Occipital lobe (tissue), 2 donors: Measurements from ENCODE around the gene SRGAP1. TPM values are rescaled to one million over a fixed set of nuclear protein-coding genes. Genes with fewer than 3 reads are reported as not detected.
"Not testable (repeated sequence)": the region's sequence is repeated elsewhere in the genome, so short reads cannot be mapped to it uniquely, and the experiment has no call there.

Source experiments
- DNase-seq: peaks from one replicate; lab custom pipeline; 2025; lab: John Stamatoyannopoulos, UW
- total RNA-seq: library from RNA; depleted of rRNA; stranded (reverse); fragments of >200 nt; gene quantifications from one replicate; pipeline ENCODE4 v1.2.3, GENCODE V29; 2014

SRGAP1 gene
- total RNA-seq, 1 donor from 2014 or later, result 40.7 TPM

DNA sequence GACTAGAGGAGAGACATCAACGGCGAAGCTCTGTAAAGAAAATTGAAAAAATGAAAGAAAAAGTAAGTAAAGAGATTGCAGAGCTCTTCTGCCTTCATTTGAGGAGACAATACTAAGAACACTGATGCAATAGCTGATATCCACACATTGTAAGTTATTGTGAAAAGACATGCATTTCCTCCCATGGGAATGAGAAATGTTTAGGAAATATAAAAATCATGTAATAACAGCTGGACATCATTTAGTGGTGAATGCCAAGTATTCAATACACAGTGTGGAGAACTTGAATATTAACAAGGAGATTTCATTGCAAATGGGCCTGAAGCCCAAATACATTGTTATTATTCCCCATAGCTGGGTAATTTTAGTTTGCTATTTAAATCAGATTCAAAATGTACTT lies 198.4 kb downstream of the SRGAP1 start:
- DNase-seq, result no peak

DNA sequence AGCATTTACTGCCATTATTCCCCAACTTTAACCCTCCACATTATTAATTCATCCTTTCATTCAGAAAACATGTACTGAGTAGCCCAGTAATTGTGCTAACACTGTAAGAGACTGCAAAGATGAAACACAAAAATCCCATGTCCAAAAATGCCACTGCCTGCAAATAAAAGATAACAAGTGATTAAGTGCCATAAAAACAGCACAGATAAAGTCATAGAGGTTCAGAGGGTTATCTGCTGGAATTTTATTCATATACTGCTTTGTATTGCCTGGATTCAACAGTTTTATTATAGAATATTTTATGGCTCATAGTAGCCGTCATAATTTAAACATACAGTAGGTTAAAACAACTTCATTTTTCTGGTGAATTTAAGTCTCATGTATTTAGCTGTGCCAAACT lies 199.7 kb downstream of the SRGAP1 start:
- DNase-seq, result no peak

DNA sequence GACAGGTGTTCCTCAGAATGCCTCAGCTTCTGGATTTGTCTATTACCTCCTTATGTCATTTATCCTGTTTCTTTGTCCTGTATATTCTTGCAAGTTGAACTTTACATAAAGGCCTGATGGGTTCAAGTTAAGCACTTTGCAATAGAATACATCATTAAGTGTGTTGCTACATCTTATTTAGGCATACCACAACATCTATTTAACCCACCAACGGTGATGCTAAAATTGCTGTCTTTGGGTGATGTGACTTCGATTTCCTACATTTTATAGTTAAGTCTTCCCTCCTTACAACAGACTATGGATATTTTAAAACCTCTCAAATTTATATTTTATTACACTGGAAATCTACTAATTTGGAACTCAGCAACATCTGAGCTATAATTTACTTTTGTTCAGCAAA lies 206.6 kb downstream of the SRGAP1 start:
- DNase-seq, result no peak

DNA sequence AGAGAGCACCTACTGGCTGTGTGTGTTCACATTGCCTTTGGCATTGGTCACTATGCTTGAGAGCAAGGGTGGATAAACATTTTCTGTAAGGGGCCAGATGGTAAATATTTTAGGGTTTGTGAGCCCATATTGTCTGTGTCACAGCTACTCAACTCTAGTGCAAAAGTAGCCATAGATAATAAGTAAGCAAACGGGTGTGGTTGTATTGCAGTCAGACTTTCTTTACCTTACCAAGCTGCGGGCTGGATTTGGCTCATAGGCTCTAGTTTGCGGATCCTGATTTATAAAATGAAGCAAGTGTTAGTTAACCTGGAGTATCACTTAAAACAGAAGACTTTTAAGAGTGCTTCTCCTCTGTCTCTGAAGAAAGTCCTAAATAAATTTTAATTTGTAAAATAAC lies 208.6 kb downstream of the SRGAP1 start:
- DNase-seq, result no peak

DNA sequence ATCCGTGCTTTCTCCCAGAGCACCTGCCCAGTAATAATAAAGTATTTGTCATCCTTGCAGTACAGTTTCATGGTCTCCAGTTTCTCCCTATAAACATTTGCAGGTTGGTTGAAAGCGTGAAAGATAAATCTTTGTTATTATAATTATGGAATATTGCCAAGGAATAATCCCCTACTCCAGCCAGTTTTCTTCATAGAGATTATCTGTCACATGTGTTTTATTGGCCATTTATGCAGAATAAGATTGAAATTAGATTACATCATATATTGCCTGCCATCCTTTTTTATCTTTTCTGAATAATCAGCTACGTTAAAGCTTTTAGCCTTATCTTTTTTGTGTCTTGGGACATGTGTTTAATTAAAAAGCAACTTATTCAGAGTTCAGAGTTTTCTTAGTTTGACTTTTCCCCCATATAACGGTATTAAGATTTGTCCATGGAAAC lies 209.6 kb downstream of the SRGAP1 start:
- no peak for DNase-seq

DNA sequence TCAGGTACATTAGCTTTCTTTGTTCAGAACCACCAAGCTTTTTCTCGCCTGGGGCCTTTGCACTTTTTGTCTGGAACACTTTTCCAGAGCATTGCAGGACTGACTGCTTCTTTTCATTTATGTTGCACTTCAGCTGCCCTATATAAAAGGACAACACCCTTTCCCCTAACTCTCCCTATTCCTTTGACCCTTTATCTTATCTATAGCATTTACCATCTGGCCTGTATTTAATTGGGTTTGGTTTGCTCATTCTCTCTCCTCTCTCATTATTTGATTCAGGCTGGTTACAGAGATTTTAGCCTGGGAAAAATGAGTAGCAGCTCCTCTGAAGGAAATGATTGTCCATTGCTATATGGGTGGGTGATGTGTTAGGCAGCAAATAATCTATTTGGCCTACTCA lies 212.2 kb downstream of the SRGAP1 start:
- DNase-seq, result no peak

DNA sequence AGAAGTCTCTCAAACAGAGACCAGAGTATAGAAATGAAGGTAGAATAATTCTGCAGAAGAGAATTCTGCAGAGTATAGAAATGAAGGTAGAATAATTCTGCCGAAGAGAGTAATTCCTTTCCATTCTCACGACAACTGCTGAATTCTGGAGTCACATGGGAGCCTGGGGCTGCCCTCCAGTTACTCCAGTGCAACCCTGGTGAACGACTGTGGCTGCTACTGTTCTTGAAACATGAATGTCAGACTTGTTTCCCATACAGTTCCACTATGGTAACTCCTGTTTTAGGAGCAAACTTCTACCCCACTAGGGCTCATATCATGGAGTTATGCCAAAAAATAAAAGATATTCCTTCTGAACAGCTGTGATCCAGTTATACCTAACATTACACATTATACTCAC lies 213.2 kb downstream of the SRGAP1 start:
- DNase-seq, result no peak

DNA sequence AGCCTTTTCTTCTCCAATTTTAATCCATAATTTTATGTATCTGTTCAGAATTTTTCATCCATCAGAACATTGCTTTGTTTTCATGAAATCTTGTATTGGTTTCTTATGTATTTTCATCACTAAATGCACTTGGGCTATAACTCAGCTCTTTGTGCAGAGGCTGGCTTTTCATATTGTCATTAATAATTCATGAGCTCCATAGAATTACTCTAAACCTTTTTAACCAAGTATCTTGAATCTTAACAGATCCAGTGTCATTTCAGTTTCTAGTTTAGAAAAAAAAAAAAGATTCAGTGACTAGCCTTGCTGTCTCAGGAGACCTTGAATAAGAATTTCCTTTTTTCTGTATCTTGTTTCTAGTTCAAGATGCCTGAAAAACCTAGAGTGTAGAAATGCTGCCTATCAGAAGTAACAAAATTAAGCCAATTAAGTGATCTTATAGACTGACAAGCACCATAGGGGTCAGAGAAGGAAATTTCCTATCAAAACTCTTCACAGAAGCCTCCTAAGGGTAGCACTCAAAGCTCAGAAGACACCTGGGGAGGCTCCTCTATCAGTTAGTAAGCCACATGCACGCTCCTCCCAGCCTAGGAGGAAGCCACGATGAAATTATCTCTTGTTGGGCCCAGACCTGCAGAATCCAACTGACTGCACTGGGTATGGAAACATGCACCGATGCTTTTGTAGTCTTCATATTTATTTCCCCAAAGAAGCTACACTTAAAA lies 214.2 kb downstream of the SRGAP1 start:
- DNase-seq, result no peak

DNA sequence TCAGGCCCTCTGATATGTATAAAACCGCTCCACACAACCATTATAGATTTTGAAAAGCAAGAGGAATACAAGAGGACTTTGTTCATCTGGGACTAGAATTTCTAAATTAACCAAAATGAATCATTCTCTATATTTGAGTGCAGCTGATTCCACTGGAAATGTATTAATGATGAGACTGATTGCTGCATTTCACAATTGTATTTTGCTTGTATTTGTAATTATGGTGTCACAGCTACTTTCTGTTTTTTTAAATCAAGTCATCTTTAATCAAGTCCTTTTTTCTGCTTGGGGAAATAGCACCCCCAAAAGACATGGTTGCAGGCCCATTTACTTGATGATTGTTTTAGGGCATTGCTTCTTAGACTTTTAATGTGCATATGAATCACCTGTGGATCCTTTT lies 215.2 kb downstream of the SRGAP1 start:
- no peak for DNase-seq

DNA sequence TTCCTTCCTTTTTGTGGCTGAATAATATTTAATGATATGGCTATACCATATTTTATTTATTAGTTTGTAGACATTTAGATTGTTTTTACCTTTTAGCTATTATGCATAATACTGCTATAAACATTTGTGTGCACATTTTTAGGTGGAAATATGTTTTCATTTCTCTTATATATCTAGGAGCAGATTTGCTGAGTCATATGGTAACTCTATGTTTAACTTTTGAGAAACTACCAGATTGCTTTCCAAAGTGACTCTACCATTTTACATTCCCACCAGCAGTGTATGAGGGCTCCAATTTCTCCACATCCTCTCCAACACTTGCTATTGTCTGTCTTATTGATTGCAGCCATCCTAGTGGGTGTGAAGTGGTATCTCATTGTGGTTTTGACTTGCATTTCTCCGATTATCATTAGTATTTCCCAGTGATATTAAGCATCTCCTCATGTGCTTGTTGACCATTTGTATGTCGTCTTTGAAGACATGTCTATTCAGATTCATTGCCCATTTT lies 217.4 kb downstream of the SRGAP1 start:
- no peak for DNase-seq

DNA sequence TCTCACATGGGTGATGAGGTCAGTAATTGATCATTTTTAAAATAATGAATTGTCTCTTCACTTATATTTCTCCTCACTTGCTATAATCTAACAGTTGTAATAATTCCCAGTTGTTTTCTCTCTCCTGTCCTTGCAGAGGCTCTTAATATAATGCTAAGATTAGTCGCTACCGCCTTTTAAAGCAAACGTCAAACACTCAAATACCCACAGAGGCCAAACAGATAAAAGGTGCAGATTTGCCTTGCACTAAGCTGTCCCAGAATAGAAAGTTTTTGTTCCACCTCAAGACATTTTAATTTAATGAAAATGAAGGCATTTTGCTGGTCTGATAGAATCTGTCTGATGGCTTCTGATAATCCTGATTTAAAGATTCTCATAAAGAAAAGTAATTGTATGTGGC lies 218.6 kb downstream of the SRGAP1 start:
- DNase-seq, result no peak

DNA sequence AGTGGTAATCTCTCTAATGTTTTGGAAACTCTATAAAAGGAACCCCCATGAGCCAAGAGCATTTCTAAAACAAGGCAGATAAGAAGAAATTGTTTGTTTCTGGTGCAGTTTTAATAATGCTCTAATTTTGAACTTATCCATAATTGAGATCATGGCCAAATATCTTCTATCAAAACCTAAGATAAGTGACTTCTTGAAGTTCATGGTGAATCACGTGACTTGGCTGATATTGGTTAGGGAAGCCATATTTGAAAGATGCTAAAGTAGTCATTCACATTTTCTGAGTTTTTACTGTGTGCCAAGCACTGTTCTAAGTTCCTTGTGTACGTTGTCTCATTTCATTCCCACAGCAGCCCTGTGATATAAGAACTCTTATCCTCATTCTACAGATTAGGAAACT lies 219.7 kb downstream of the SRGAP1 start:
- DNase-seq, result no peak

DNA sequence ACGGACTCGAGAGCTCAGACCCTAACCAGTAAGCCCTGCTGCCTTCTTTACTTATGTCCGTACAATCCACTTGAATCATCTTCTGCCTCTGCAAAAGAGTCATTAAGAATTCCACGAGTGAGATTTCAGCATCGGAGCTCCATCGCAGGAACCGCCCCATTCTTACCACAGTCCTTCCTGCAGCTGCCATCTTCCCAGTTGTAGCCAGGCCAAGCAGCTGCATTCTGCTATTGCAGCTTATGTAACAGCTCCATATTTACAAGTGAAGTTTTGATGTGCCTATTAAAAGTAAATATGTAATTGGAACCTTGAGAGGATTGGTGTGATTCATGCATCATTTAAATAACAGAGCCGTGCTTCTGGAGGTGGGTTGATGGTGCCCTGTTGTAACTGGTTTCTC lies 220.2 kb downstream of the SRGAP1 start:
- DNase-seq, result no peak

DNA sequence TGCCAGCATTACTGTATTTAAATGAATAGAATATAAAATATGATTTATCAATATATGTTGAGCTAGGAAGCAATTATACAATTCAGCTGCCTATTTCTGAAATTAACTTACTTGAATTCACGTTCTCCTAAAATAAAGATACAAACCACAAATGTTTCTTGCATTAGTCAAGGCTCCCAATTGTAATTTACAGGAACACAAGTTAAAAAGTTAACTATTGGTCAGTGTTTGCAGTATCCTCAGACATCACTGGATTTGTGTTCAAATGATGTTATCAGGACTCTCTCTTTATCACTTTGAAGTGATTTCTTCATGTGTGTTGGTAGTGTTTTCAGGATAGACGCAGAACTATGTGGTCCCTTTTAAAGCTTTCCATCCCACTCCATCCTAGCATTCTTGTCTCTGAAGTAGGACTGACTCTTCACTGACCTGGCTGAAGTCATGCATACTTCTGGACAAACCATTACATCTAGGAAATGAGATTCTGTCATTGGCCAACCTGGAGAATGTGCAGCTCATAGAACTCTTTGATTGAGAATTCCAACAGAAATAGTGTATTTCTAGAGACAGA lies 221.5 kb downstream of the SRGAP1 start:
- DNase-seq, result no peak

DNA sequence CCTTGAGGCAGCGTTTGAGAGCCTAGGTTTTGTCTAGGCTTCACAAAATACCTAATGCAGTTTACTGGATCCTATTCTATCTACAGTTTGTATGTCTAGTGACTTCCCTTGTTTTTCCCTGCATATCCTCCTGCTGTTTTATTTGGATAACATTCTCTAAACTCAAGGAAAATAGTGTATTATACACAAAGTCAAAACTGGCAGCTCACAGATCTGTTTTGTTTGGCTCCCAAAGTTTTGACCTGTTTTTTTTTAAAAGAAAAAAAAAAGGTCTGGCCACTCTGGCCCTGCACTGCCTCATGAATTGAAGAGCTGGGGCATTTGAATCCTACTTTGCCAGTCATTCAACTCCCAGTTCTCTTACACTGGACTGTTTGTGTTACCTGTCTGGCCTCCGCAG lies 222.3 kb downstream of the SRGAP1 start:
- no peak for DNase-seq

DNA sequence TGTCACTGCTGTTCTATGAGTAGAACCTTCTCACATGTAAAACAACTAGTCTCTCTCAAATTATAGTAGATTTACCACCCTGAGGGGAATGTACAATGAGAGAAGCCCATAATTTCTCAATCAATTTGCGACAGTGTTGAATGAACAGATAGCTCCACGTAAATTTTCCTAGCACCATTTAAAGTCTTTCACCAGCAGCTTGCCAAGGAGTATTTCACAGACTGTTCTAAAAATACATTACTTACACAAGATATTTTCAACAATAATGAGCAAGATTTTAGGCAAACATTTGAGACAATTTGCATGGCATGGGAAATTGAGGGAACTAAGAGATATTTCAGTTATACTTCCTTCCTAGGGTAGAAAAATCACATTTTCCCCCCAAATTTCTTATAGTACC lies 226.0 kb downstream of the SRGAP1 start:
- DNase-seq, result no peak

DNA sequence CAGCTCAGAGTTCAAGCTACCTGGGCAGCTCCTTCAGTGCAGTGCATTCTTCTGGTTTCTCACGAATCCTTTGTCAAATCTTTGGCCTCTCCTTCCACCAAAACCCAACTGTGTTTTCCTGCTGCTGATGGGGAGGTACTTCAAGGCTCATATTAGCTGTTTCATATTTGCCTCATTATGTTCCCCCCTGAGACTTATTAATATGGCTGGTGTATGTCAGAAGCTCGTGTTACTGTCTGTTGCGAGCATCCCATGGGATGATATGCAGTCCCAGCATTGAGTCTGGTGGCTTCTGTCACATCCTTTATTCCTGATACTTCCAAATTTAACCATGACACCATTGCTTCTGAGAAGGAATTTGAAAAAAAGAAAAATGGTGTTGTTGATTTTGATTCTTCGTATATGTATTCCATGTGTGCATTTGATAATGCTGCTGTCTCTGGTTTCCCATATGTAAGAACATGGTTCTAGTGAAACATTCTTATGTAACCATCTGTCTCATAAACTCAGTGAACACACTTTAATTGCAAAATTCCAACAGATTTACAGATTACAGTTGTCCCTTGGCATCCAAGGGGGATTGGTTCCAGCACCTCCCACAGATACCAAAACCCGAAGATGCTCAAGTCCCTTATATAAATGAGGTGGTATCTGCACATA lies 228.5 kb downstream of the SRGAP1 start:
- no peak for DNase-seq

DNA sequence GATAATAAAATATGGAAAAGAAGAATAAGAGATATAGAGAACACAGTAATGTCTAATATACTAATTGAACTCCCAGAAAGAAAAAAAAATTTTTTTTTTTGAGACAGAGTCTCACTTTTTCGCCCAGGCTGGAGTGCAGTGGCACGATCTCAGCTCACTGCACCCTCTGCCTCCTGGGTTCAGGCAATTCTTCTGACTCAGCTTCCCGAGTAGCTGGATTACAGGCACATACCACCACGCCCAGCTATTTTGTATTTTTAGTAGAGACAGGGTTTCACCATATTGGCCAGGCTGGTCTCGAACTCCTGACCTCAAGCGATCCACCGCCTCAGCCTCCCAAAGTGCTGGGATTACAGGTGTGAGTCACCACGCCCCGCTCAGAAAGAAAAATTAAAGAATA lies 232.1 kb downstream of the SRGAP1 start:
- not testable (repeated sequence) for DNase-seq

DNA sequence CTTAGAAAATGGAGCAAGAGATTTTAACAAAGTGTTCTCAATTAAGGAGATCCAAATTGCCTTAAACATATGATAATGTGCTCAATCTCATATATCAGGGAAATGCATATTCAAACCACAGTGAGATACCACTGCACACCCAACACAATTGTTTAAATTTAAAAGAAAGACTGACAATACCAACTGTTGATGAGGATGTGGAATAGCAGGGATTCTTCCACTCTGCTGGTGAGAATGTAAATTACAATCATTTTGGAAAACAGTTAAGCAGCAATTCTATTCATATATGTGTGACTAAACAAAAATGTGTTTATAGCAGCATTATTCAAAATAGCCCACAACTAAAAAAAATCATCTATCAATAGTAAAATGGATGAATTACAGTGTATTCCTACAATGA lies 233.4 kb downstream of the SRGAP1 start:
- DNase-seq, result no peak

DNA sequence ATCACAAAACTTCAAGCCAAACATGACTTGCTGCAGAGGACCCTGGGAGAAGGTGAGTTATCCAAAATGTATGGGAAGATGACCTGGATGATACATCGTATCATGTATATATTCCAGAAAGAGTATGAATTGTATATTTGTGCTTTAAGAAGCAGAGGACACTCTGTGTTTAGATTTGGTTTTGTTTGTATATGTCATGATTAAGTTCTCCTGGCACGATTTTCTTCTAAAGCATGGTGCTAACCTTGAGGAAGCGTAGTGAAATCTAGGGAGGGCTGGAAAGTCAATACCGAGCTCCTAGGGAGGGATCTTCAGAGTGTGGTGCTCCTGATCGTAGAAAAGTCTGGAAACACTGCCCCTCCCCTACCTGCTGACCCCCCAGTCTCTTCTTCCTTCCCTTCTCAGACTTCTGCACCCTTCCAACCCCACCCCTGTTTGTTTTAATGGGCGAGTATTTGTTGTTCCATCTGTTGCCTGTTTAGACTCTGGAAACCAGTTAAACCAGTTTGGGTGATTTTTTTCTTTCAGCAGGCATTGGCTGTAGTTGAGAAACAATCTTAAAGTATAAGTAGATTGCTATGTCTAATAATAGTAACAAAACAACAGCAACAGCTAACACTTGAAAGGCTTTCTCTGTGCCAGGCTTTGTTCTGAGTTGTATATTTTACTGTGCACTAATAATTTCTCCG lies 236.0 kb downstream of the SRGAP1 start:
- DNase-seq, result no peak

DNA sequence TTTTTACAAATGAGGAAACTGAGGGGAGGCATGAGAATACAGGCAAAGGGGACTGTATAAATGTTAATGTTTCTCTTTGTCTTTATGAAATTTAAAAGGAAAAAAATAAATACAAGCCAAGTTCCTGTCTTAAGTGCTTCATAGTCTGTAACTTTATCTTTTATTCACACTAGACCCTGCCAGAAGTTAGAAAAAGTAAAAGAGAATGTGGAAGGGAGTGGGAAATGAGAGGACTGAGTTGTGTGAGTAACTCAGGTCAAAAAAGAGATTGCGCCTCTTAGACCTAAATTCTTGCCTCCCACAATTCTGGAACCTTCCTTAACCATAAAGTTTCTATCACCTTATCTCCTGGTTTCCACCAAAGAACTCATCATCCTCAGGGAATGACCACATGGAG lies 236.5 kb downstream of the SRGAP1 start:
- no peak for DNase-seq

DNA sequence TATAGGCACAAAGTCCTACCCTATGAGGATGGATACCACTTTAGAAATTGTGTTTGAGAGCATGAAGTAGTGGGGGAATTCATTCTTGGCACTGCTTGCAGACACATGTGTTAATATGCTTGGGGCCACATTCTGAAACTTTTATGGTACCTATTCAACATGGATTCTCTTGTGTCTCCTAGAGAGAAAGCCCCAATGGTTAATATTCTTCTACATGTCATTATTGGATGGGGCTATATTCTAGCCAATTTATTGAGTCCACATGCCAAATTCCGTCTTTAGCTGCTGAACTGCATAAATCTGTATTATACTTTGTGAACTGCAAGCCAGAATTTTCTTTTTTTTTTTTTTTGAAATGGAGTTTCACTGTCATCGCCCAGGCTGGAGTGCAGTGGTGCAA lies 237.6 kb downstream of the SRGAP1 start:
- no peak for DNase-seq
